Thyroid gland (tissue), 4 donors: ENCODE data around the gene GOLGA3.
"Not testable (repeated sequence)": the region's sequence is repeated elsewhere in the genome, so short reads cannot be mapped to it uniquely, and the experiment has no call there.

Experiments
- POLR2A ChIP-seq, 2 donors: fragments of 450-650 bp; IDR thresholded peaks; one replicate each; pipeline ENCODE4 v1.6.1; 2017; ENCODE audit warnings: antibody characterized with exemption in 2 of 2, mild to moderate bottlenecking in 2 of 2, moderate library complexity in 1 of 2
- TF ChIP-seq, protein P1 (sequence below), 6 experiments: fragments of 200-600 bp in 3 of 6; fragments of 450-650 bp in 3 of 6; sonication (generic) in 3 of 6; IDR thresholded peaks; one replicate each; pipeline ENCODE4 v1.5.1; 2016 to 2019; ENCODE audit warnings: antibody characterized with exemption in 6 of 6, mild to moderate bottlenecking in 2 of 6, inconsistent platforms in 1 of 6, moderate library complexity in 1 of 6

DNA sequence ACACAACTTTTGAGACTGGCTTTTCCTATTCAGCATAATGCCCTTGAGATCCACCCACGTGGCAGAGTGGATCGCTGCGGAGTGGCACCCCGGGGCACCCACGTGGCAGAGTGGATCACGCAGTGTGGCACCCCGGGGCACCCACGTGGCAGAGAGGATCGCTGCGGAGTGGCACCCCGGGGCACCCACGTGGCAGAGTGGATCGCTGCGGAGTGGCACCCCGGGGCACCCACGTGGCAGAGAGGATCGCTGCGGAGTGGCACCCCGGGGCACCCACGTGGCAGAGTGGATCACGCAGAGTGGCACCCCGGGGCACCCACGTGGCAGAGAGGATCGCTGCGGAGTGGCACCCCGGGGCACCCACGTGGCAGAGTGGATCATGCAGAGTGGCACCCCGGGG lies 69.8 kb downstream of the GOLGA3 start:
- TF ChIP-seq, protein P1, sequence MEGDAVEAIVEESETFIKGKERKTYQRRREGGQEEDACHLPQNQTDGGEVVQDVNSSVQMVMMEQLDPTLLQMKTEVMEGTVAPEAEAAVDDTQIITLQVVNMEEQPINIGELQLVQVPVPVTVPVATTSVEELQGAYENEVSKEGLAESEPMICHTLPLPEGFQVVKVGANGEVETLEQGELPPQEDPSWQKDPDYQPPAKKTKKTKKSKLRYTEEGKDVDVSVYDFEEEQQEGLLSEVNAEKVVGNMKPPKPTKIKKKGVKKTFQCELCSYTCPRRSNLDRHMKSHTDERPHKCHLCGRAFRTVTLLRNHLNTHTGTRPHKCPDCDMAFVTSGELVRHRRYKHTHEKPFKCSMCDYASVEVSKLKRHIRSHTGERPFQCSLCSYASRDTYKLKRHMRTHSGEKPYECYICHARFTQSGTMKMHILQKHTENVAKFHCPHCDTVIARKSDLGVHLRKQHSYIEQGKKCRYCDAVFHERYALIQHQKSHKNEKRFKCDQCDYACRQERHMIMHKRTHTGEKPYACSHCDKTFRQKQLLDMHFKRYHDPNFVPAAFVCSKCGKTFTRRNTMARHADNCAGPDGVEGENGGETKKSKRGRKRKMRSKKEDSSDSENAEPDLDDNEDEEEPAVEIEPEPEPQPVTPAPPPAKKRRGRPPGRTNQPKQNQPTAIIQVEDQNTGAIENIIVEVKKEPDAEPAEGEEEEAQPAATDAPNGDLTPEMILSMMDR (IDR thresholded peaks at IDR 0.05): not testable (repeated sequence)
- not testable (repeated sequence) for TF ChIP-seq POLR2A (IDR thresholded peaks at IDR 0.05)
